ENCODE data around the gene TPM4. TPM values are rescaled to one million over a fixed set of nuclear protein-coding genes. Genes with fewer than 3 reads are reported as not detected.
A peak's percentile ranks its signal among the peaks of the same experiment; 100 is the strongest.

The TPM4 gene
- total RNA-seq, 2 experiments from 2014 or later = 182 to 185 TPM

DNA sequence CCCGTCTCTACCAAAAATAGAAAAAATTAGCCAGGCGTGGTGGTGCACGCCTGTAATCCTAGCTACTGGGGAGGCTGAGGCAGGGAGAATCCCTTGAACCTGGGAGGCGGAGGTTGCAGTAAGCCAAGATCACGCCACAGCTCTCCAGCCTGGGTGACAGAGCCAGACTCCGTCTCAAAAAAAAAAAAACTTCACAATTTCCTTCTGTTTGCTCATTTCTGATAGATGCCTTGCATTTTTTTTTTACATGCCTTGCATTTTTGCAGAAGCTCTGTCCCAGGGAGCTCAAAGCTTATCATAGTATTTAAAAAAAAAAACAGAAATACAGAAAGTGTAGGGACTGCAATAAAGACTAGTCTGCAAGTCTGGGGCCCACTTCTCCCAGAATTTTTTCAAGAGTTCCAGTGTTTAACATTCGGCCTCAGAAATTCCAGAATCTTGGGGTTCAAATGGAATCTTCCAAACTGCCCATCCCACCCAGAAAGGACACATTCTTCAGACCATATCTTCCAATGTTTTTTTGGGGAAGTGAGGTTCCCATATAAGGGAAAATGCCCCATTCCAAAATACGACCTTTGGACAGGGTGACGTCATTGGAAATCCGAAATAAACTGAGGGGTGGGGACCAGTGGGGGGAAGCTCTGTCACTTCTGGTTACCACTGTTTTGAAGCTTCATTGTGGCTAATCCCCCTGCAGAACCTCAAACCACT, 18.2 kb downstream of the TPM4 start:
- Mint-ChIP-seq H3K36me3 (ENCODE audit: low read depth) (peaks cover 98% of the 10 kb centered on the region), H3K27me3 (no peaks in the 10 kb centered on the region), H3K4me1 (ENCODE audit: low read depth) (peaks cover 34% of the 10 kb centered on the region), H3K27ac (peak overlapping the region; percentile 80), H3K9me3 (no peaks in the 10 kb centered on the region), H3K4me3 (peak overlapping the region; percentile 64)
- ChIA-PET POLR2A (interaction anchor here (0.6 to 3.1 kb wide), 9 partner anchors 8 to 367 kb away, joined by 3 to 32 read pairs (median 9); partner anchors contain the start of genes FAM32A, RAB8A and TPM4), CTCF (interaction anchor here (1.0 to 1.9 kb wide), 6 partner anchors 9 to 53 kb away, joined by 3 to 8 read pairs (median 6); partner anchors contain the start of gene RAB8A)
- Histone ChIP-seq H3K4me1 (ENCODE audit: insufficient read depth, low read length) (peaks cover 9% of the 10 kb centered on the region), H3K27ac (ENCODE audit: low read depth in 1 of 2, low read length in 2 of 2) (no peak overlapping the region), H3K36me3 (ENCODE audit: insufficient read depth, low read length) (peaks cover 95% of the 10 kb centered on the region), H3K27me3 (ENCODE audit: control insufficient read depth in 1 of 2, insufficient read depth in 2 of 2, low read length in 2 of 2) (no peaks in the 10 kb centered on the region), H3K4me3 (ENCODE audit: low read length) (no peak overlapping the region), H3K9me3 (ENCODE audit: control insufficient read depth in 1 of 2, insufficient read depth in 1 of 2, low read length in 2 of 2) (no peaks in the 10 kb centered on the region)
- intact Hi-C loops (cut with DNase I, micrococcal nuclease) = loop anchor here in 1 of 2 experiments (2.0 to 5.0 kb wide), 2 partner anchors 16 to 32 kb away; no protein-coding TSS in a partner anchor
- ATAC-seq (ENCODE audit: poor library complexity) = peak; percentile 13
- no peak for DNase-seq
- no peak for TF ChIP-seq CTCF (IDR thresholded peaks at IDR 0.05)

- peaks cover 32% of the 10 kb centered on the region for H3K4me1 Mint-ChIP-seq (ENCODE audit: low read depth)
- Histone ChIP-seq H3K9me3 (ENCODE audit: control insufficient read depth in 1 of 2, insufficient read depth in 1 of 2, low read length in 2 of 2) (no peaks in the 10 kb centered on the region), H3K4me3 (ENCODE audit: low read length) (no peak overlapping the region), H3K36me3 (ENCODE audit: insufficient read depth, low read length) (peaks cover 95% of the 10 kb centered on the region), H3K27me3 (ENCODE audit: control insufficient read depth in 1 of 2, insufficient read depth in 2 of 2, low read length in 2 of 2) (no peaks in the 10 kb centered on the region), H3K4me1 (ENCODE audit: insufficient read depth, low read length) (peaks cover 9% of the 10 kb centered on the region), H3K27ac (ENCODE audit: low read depth in 1 of 2, low read length in 2 of 2) (peak overlapping the region in 1 of 2 donors; percentile 41)
- peak overlapping the region; percentile 64 for H3K4me3 Mint-ChIP-seq
- POLR2A ChIA-PET = interaction anchor here (0.6 to 3.1 kb wide), 11 partner anchors 9 to 366 kb away, joined by 3 to 32 read pairs (median 8); partner anchors contain the start of genes FAM32A, KLF2, RAB8A and TPM4
- H3K27ac Mint-ChIP-seq = peak overlapping the region; percentile 80
- TF ChIP-seq CTCF (IDR thresholded peaks at IDR 0.05) = no peak
- no peaks in the 10 kb centered on the region for H3K9me3 Mint-ChIP-seq
- H3K36me3 Mint-ChIP-seq (ENCODE audit: low read depth) = peaks cover 98% of the 10 kb centered on the region
- intact Hi-C loops (cut with DNase I, micrococcal nuclease) = loop anchor here in 1 of 2 experiments (2.0 to 5.0 kb wide), 2 partner anchors 16 to 33 kb away; no protein-coding TSS in a partner anchor
- CTCF ChIA-PET = interaction anchor here (1.0 to 1.9 kb wide), 6 partner anchors 10 to 54 kb away, joined by 3 to 8 read pairs (median 6); partner anchors contain the start of genes RAB8A and TPM4
- H3K27me3 Mint-ChIP-seq = no peaks in the 10 kb centered on the region
- no peak for DNase-seq
- ATAC-seq (ENCODE audit: poor library complexity) = peak; percentile 66
Measured at GRCh38 chr19:16095071-16095571, 18.8 kb downstream of the TPM4 start.

DNA sequence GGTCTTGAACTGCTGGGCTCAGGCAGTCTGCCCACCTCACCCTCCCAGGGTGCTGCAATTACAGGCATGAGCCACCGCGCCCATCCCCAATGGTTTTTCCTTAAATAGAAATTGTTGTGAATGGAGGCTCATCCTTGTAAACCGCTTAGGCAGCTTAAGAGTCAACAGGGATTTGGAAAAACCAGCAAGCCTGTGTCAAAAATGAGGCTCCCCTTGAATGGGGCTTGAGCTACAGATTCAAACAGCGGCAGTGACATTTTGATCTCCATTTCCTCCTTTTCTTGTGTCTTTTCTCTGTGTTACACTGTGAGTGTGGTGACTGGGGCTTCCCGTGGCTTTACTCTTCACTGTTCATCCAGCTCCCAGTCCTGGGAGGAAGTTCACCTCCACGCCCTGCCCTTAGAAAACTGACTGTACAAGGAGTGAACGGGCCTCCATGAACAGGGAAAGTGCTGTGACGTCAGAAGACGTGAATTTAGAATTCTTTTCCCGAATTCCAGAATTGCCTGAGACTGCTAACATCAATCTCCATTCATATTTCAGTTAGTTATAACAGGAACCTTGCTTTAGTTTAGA, 20.1 kb downstream of the TPM4 start:
- no peaks in the 10 kb centered on the region for H3K9me3 ChIP-seq (ENCODE audit: control insufficient read depth in 1 of 2, insufficient read depth in 1 of 2, low read length in 2 of 2)
- ChIA-PET CTCF (interaction anchor here (0.9 to 2.5 kb wide), 3 partner anchors 20 to 34 kb away, joined by 3 to 10 read pairs (median 4); partner anchors contain the start of gene TPM4), POLR2A (interaction anchor here (0.6 to 3.1 kb wide), 9 partner anchors 10 to 1061 kb away, joined by 3 to 32 read pairs (median 9); partner anchors contain the start of genes KLF2, RAB8A and TPM4)
- intact Hi-C loops (cut with DNase I, micrococcal nuclease) = loop anchor here in 1 of 2 experiments (5.0 kb wide), 1 partner anchor 34 kb away; no protein-coding TSS in a partner anchor
- H3K4me1 ChIP-seq (ENCODE audit: insufficient read depth, low read length) = peaks cover 8% of the 10 kb centered on the region
- ATAC-seq (ENCODE audit: poor library complexity) (no peak), DNase-seq (no peak)
- no peak for TF ChIP-seq CTCF (IDR thresholded peaks at IDR 0.05)
- H3K27me3 ChIP-seq (ENCODE audit: control insufficient read depth in 1 of 2, insufficient read depth in 2 of 2, low read length in 2 of 2) = no peaks in the 10 kb centered on the region
- Mint-ChIP-seq H3K4me3 (no peak overlapping the region), H3K27ac (peak overlapping the region; percentile 54), H3K4me1 (ENCODE audit: low read depth) (peaks cover 32% of the 10 kb centered on the region), H3K9me3 (no peaks in the 10 kb centered on the region), H3K27me3 (no peaks in the 10 kb centered on the region), H3K36me3 (ENCODE audit: low read depth) (peaks cover 98% of the 10 kb centered on the region)
- no peak overlapping the region for H3K27ac ChIP-seq (ENCODE audit: low read depth in 1 of 2, low read length in 2 of 2)
- H3K4me3 ChIP-seq (ENCODE audit: low read length) = no peak overlapping the region
- H3K36me3 ChIP-seq (ENCODE audit: insufficient read depth, low read length) = peaks cover 96% of the 10 kb centered on the region

Data from CD4-positive, alpha-beta T cell (primary cell).